GM12878 (cell line): Measurements from ENCODE around the gene RUNX3. TPM values are rescaled to one million over a fixed set of nuclear protein-coding genes. Genes with fewer than 3 reads are reported as not detected.

Experiments used
- ATAC-seq: fragments of 200-7000 bp; cut with Tn5 transposase; 3 replicates; pipeline ENCODE4 v1.9.1; 2020; ENCODE audit warnings: mild to moderate bottlenecking, moderate library complexity
- BruUV-seq: library from RNA; stranded (reverse); fragments of 400-500 nt; replicated peaks from 2 replicates; lab custom pipeline; 2021; lab: Mats Ljungman, UMichigan
- CTCF ChIA-PET: fragments of 300-600 bp; sonication (Branson Sonifier 250); formaldehyde crosslinking; extraction: SDS; loops from one replicate; lab custom pipeline; 2021; ENCODE audit warnings: inconsistent platforms; lab: Yijun Ruan, JAX
- POLR2A ChIA-PET: fragments of 350-600 bp; formaldehyde crosslinking; extraction: SDS; loops from one replicate; lab custom pipeline; 2021; ENCODE audit warnings: inconsistent platforms; lab: Charles Lee
- RAD21 ChIA-PET: fragments of 300-600 bp; sonication (Branson Sonifier 250); formaldehyde crosslinking; loops from one replicate; lab custom pipeline; 2023; ENCODE audit warnings: antibody characterized with exemption; ENCODE audit not compliant: unreplicated experiment; lab: Charles Lee
- SMC1A ChIA-PET: fragments of 300-600 bp; sonication (Branson Sonifier 250); formaldehyde crosslinking; loops from one replicate; lab custom pipeline; 2023; ENCODE audit not compliant: unreplicated experiment, uncharacterized antibody; lab: Charles Lee
- DNase-seq: peaks from one replicate; pipeline ENCODE4 v3.0.0-alpha.2; 2011; ENCODE audit warnings: low read depth, low spot score
- FAIRE-seq: peaks from 3 replicates; lab custom pipeline; 2011; peaks lifted over from hg19 to GRCh38; lab: Jason Lieb, UNC
- H2AFZ ChIP-seq: 2 replicates; pipeline ENCODE4 v1.6.0; 2011; ENCODE audit warnings: low read depth, low read length, control low read depth; ENCODE audit not compliant: control insufficient read depth
- H3K27ac ChIP-seq: 2 replicates; pipeline ENCODE4 v1.5.1; 2011; ENCODE audit warnings: control low read depth; ENCODE audit not compliant: control insufficient read depth, insufficient read depth
- H3K27me3 ChIP-seq, 2 experiments: replicated peaks in 1 of 2; 2 replicates each; pipeline versions ENCODE4 v1.6.0 to v1.6.1; 2011; ENCODE audit warnings: low read length in 1 of 2; ENCODE audit not compliant: control insufficient read depth in 2 of 2, insufficient read depth in 2 of 2
- H3K36me3 ChIP-seq, 2 experiments: 2 replicates each; pipeline ENCODE4 v1.5.1; 2011; ENCODE audit warnings: low read length in 1 of 2; ENCODE audit not compliant: control insufficient read depth in 2 of 2, insufficient read depth in 2 of 2
- H3K4me1 ChIP-seq: 2 replicates; pipeline ENCODE4 v1.6.1; 2011; ENCODE audit warnings: mild to moderate bottlenecking, low read length, moderate library complexity, mixed read lengths; ENCODE audit not compliant: control insufficient read depth, insufficient read depth
- H3K4me2 ChIP-seq: 2 replicates; pipeline ENCODE4 v1.6.0; 2011; ENCODE audit warnings: control low read depth; ENCODE audit not compliant: control insufficient read depth, insufficient read depth
- H3K4me3 ChIP-seq: fragments of 200-600 bp; sonication (generic); 2 replicates; pipeline ENCODE4 v1.5.1; 2016
- H3K79me2 ChIP-seq: 2 replicates; pipeline ENCODE4 v1.6.0; 2011; ENCODE audit warnings: low read length; ENCODE audit not compliant: control insufficient read depth, insufficient read depth
- H3K9ac ChIP-seq: 2 replicates; pipeline ENCODE4 v1.8.0; 2011; ENCODE audit warnings: low read length, control low read depth, mixed read lengths; ENCODE audit not compliant: control insufficient read depth, insufficient read depth
- H3K9me3 ChIP-seq: replicated peaks from 3 replicates; pipeline ENCODE4 v1.5.1; 2011; ENCODE audit warnings: mild to moderate bottlenecking, low read length; ENCODE audit not compliant: control insufficient read depth, insufficient read depth
- H4K20me1 ChIP-seq: 2 replicates; pipeline ENCODE4 v1.6.0; 2011; ENCODE audit not compliant: control insufficient read depth, insufficient read depth
- IRF4 ChIP-seq: IDR thresholded peaks from 2 replicates; pipeline ENCODE4 v1.6.1; 2011; ENCODE audit warnings: low read depth, low read length
- NFXL1 ChIP-seq: fragments of 450-650 bp; IDR thresholded peaks from 2 replicates; pipeline ENCODE4 v1.6.1; 2017; ENCODE audit warnings: antibody characterized with exemption, mild to moderate bottlenecking, borderline replicate concordance
- PAX8 ChIP-seq: fragments of 450-650 bp; IDR thresholded peaks from 2 replicates; pipeline ENCODE4 v1.6.1; 2017; ENCODE audit warnings: mild to moderate bottlenecking, moderate library complexity
- PML ChIP-seq: IDR thresholded peaks from 2 replicates; pipeline ENCODE4 v1.6.1; 2012; ENCODE audit warnings: low read length, inconsistent platforms
- SMAD5 ChIP-seq: IDR thresholded peaks from 2 replicates; pipeline ENCODE4 v1.6.1; 2016; ENCODE audit warnings: antibody characterized with exemption, low read depth
- TARDBP ChIP-seq: IDR thresholded peaks from 2 replicates; pipeline ENCODE4 v1.6.1; 2016; ENCODE audit warnings: borderline replicate concordance
- TCF12 ChIP-seq: IDR thresholded peaks from 2 replicates; pipeline ENCODE4 v1.6.1; 2011; ENCODE audit warnings: low read depth, mild to moderate bottlenecking, low read length
- TCF7 ChIP-seq: IDR thresholded peaks from 2 replicates; pipeline ENCODE4 v1.6.1; 2014; ENCODE audit warnings: antibody characterized with exemption, borderline replicate concordance
- WGBS: methylation state at CpG from one replicate; pipeline ENCODE4 v1.1.6; 2016; ENCODE audit warnings: low lambda C conversion rate; ENCODE audit not compliant: insufficient replicate concordance, insufficient coverage; ENCODE audit errors: missing lambda C conversion rate; 5-methylcytosine and 5-hydroxymethylcytosine counted together
- in situ Hi-C: fragments of 300-500 bp; cut with MboI; formaldehyde crosslinking; loops from 9 replicates; pipeline ENCODE4 v1.14.3; 2018; ENCODE audit warnings: mixed read lengths
- intact Hi-C: fragments of 100-400 bp; cut with micrococcal nuclease; formaldehyde crosslinking; loops from one replicate; pipeline ENCODE4 v1.14.2; 2022; ENCODE audit not compliant: unreplicated experiment
- polyA plus RNA-seq, 11 experiments: library from polyadenylated mRNA; depleted of rRNA in 4 of 11; unstranded in 6 of 11; stranded (reverse) in 5 of 11; fragments of >200 nt; fragmentation: Nextera tagmentation in 4 of 11; fragmentation: Illumina TruSeq in 1 of 11; extraction: Ambion mirVana in 4 of 11; extraction: Trizol in 1 of 11; gene quantifications; 1 replicate in 1 of 11; 2 replicates in 10 of 11; pipeline versions ENCODE4 v1.2.1 to v1.2.3, GENCODE V29; 2011 to 2016; ENCODE audit warnings: inconsistent platforms in 2 of 11, missing spikeins in 2 of 11, low read depth in 1 of 11
- total RNA-seq, 4 experiments: library from RNA; depleted of rRNA in 3 of 4; stranded (reverse); fragments of >200 nt in 3 of 4; fragmentation: Illumina TruSeq in 1 of 4; extraction: Trizol in 1 of 4; gene quantifications; 2 replicates each; pipeline versions ENCODE4 v1.2.1 to v1.2.3, GENCODE V29; 2013 to 2021
- TF ChIP-seq, protein P1 (sequence below): IDR thresholded peaks from 2 replicates; pipeline ENCODE4 v1.6.1; 2011; ENCODE audit warnings: borderline replicate concordance, low read depth, mild to moderate bottlenecking, moderate library complexity, low read length; ENCODE audit not compliant: insufficient read depth, poor library complexity, severe bottlenecking
- TF ChIP-seq, protein P2 (sequence below): IDR thresholded peaks from 2 replicates; pipeline ENCODE4 v1.6.1; 2012; ENCODE audit warnings: mild to moderate bottlenecking, low read depth, low read length

The RUNX3 gene
- total and polyA plus RNA-seq, 10 of the 15 experiments (the other 5 are each of a cell fraction or from before 2014, with no cell fraction given): 19.0 to 151 (median 31.4) TPM

DNA sequence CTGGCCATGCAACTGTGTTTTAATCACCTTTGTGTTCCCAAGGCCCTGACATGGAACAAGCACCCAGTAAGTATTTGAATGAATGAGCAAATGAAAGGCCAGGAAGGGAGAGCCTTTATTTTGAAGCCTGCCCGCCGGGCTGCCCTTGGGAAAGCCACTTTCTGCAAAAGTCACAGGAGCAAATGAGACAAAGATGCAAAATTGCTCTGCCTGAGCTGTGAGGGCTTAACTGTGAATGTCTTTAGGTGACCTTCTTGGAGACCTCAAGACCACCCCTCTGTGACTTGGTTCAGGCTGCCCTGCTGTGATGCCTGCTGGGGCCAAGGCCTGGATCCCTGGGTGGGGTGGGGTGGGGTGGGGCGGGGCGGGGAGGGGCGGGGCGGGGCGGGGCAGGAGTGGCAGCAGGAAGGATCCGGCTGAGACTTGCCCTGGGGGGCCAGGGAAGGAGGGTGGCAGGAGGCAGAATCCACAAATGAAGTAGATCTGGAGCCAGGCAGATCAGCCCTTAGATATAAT lies 54.0 kb downstream of the RUNX3 start:
- DNase-seq: no peak
- ChIA-PET POLR2A (interaction anchor here (0.6 kb wide), 1 partner anchor 25 kb away, joined by 5 read pairs; no protein-coding TSS in a partner anchor), SMC1A (interaction anchor here (0.7 to 1.0 kb wide), 2 partner anchors 10 to 17 kb away, joined by 3 to 4 read pairs; no protein-coding TSS in a partner anchor), RAD21 (no interaction called here), CTCF (interaction anchor here (1.8 kb wide), 1 partner anchor 22 kb away, joined by 3 read pairs; no protein-coding TSS in a partner anchor)
- Histone ChIP-seq H3K79me2 (no peaks in the 10 kb centered on the region), H2AFZ (no peak overlapping the region), H3K9ac (no peak overlapping the region), H3K27me3 (no peaks in the 10 kb centered on the region; a peak in 2 of 4 replicates), H3K4me1 (peaks cover under 1% of the 10 kb centered on the region; the same call in 1 of the 2 replicates), H3K4me3 (no peak overlapping the region), H3K27ac (no peak overlapping the region), H3K9me3 (peaks cover 2% of the 10 kb centered on the region; the same call in 2 of the 3 replicates), H3K4me2 (no peak overlapping the region), H4K20me1 (no peaks in the 10 kb centered on the region), H3K36me3 (no peaks in the 10 kb centered on the region)
- no peak for TF ChIP-seq IRF4
- no peak for TF ChIP-seq PAX8
- no peak for TF ChIP-seq TCF12
- no peak for TF ChIP-seq NFXL1
- TF ChIP-seq PML: no peak
- intact Hi-C loops (no loop called here), in situ Hi-C loops (no loop called here)
- no peak for FAIRE-seq
- no TSS peak for BruUV-seq
- ATAC-seq: no peak
- WGBS: 72% methylated on average over 3 of the region's 8 CpGs

DNA sequence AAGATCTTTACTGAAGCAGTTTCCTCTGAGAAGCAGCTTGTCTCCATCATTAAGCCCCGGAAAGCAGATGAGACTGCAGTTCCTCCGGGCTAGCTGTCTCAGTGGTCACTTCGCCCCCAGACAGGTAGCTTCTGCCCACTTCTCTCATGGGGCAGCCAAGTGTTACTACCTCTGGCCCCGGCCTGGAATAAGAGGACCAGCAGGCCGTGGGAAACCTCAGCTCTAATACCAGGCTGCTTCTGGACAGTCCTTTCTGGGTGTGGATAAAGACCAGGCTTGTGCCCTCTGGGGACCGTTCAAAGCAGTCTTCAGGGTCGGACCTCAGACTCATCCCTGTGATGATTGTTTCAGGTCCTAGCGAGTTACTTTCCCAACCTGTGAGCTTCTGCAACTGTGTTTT lies 54.8 kb downstream of the RUNX3 start:
- H3K4me2 ChIP-seq: no peak overlapping the region
- CTCF ChIA-PET: interaction anchor here (0.6 to 1.8 kb wide), 4 partner anchors 23 to 309 kb away, joined by 3 read pairs; no protein-coding TSS in a partner anchor
- H3K4me3 ChIP-seq: no peak overlapping the region
- in situ Hi-C loops: no loop called here
- no peaks in the 10 kb centered on the region for H3K36me3 ChIP-seq
- intact Hi-C loops: no loop called here
- WGBS: 36% methylated on average over 8 of the region's 8 CpGs
- FAIRE-seq (no peak), ATAC-seq (no peak), DNase-seq (no peak)
- H3K4me1 ChIP-seq: peaks cover 7% of the 10 kb centered on the region
- no peaks in the 10 kb centered on the region for H3K79me2 ChIP-seq
- TF ChIP-seq TARDBP: no peak
- TF ChIP-seq TCF7: no peak
- TF ChIP-seq SMAD5: no peak
- TF ChIP-seq, protein P1, sequence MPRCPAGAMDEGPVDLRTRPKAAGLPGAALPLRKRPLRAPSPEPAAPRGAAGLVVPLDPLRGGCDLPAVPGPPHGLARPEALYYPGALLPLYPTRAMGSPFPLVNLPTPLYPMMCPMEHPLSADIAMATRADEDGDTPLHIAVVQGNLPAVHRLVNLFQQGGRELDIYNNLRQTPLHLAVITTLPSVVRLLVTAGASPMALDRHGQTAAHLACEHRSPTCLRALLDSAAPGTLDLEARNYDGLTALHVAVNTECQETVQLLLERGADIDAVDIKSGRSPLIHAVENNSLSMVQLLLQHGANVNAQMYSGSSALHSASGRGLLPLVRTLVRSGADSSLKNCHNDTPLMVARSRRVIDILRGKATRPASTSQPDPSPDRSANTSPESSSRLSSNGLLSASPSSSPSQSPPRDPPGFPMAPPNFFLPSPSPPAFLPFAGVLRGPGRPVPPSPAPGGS: no peak
- TF ChIP-seq, protein P2, sequence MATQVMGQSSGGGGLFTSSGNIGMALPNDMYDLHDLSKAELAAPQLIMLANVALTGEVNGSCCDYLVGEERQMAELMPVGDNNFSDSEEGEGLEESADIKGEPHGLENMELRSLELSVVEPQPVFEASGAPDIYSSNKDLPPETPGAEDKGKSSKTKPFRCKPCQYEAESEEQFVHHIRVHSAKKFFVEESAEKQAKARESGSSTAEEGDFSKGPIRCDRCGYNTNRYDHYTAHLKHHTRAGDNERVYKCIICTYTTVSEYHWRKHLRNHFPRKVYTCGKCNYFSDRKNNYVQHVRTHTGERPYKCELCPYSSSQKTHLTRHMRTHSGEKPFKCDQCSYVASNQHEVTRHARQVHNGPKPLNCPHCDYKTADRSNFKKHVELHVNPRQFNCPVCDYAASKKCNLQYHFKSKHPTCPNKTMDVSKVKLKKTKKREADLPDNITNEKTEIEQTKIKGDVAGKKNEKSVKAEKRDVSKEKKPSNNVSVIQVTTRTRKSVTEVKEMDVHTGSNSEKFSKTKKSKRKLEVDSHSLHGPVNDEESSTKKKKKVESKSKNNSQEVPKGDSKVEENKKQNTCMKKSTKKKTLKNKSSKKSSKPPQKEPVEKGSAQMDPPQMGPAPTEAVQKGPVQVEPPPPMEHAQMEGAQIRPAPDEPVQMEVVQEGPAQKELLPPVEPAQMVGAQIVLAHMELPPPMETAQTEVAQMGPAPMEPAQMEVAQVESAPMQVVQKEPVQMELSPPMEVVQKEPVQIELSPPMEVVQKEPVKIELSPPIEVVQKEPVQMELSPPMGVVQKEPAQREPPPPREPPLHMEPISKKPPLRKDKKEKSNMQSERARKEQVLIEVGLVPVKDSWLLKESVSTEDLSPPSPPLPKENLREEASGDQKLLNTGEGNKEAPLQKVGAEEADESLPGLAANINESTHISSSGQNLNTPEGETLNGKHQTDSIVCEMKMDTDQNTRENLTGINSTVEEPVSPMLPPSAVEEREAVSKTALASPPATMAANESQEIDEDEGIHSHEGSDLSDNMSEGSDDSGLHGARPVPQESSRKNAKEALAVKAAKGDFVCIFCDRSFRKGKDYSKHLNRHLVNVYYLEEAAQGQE: no peak
- H3K9ac ChIP-seq: no peak overlapping the region
- H3K9me3 ChIP-seq: peaks cover 2% of the 10 kb centered on the region; the same call in 2 of the 3 replicates
- H3K27me3 ChIP-seq: no peaks in the 10 kb centered on the region; a peak in 2 of 4 replicates
- RAD21 ChIA-PET: no interaction called here
- SMC1A ChIA-PET: interaction anchor here (1.0 kb wide), 1 partner anchor 16 kb away, joined by 4 read pairs; no protein-coding TSS in a partner anchor
- H2AFZ ChIP-seq: no peak overlapping the region
- no peaks in the 10 kb centered on the region for H4K20me1 ChIP-seq
- no TSS peak for BruUV-seq
- H3K27ac ChIP-seq: no peak overlapping the region
- POLR2A ChIA-PET: interaction anchor here (0.6 kb wide), 1 partner anchor 25 kb away, joined by 5 read pairs; no protein-coding TSS in a partner anchor
